GM12874 (cell line): ENCODE results near the gene SUMO4.

Source experiments
- CTCF ChIP-seq: IDR thresholded peaks from 2 replicates; pipeline ENCODE4 v1.5.1; 2011; ENCODE audit warnings: low read depth, mild to moderate bottlenecking, control low read depth, low read length, moderate library complexity; ENCODE audit not compliant: insufficient read depth

SUMO4 gene

DNA sequence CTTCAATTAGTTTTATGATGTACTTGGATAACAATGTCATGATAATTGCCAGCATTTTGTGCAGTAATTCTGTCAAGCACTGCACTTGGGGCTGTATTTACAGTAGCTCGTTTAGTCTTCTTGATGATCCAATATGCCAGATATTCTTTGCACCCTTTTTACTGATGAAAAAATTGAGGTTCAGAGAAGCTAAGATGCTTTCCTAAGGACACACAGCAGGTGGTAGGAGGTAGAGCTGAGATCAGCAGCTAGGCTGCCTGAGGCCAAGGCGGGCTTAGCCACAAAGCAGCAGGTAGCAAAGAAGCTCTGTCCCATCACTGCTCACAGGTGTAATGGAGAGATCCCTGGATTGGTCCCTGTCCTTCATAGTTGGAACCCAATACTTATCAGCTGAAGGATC lies 33.3 kb downstream of the SUMO4 start:
- TF ChIP-seq CTCF, result no peak

DNA sequence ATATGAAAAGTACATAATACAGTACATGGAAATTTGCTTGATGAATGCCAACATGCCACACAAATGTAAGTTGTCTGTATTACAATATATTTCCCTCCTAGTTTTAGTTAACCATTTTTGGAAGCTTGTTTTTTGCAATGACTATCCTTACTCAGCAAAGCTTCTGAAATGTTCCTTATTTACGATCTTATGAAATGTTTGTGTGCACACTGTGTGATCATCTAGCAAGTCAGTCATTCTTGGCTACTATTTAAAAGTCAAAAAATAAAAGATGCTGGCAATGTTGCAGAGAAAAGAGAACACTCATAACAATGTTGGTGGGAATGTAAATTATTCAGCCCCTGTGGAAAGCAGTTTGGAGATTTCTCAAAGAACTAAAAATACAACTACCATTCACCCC lies 33.8 kb downstream of the SUMO4 start:
- TF ChIP-seq CTCF, result no peak

DNA sequence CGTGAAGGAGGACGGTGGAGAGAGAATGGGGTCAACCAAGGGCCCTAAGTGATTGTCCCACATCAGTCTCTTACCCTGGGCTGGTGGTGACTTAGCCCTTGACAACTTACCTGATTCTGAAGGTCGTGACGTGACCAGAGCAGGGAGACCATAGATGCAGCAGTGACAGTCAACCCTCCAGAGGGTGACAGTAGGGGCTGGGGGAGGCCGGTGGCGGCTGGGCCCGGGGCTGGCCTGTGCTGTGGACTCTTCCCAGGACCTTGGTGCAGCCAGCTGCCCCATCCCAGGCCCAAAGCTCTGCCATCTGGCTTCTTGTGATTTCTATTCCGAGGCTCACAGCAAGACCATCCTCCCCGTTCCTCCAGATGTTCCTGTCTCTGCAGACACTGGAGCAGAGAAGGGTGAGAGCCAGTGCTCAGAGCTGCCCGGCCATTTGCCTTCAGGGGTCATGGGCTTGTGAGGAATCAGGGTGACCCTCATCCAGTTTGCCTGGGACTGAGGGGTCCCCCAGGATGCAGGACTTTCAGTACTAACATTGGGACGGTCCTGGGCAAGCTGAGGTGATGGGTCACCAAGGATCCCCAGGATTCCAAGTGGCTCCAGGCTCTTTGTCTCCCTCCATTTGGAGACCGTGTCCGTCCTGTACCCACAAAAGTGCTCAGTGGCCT lies 36.0 kb downstream of the SUMO4 start:
- TF ChIP-seq CTCF, result no peak

- no peak for TF ChIP-seq CTCF
Observed at GRCh38 chr6:149436647-149437046, 36.6 kb downstream of the SUMO4 start.

GRCh38 chr6:149437212-149437611 lies 37.1 kb downstream of the SUMO4 start:
- TF ChIP-seq CTCF, result no peak

DNA sequence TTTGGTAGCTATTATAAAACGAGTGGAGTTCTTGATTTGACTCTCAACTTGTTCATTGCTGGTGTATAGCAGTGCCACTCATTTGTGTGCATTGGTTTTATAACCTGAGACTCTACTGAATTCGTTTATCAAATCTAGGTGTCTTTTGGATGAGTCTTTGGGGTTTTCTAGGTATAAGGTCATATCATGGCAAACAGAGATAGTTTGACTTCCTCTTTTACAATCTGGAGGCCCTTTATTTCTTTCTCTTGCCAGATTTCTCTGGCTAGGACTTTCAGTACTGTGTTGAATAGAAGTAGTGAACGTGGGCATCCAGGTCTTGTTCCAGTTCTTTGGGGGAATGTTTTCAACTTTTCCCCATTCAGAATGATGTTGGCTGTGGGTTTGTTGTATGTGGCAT lies 38.8 kb downstream of the SUMO4 start:
- TF ChIP-seq CTCF, result no peak

- TF ChIP-seq CTCF, result no peak
Observed at GRCh38 chr6:149439626-149440025, 39.6 kb downstream of the SUMO4 start.
